Measurements from ENCODE around the gene PTDSS2.

Gene PTDSS2

GRCh38 chr11:442611-443081 lies 7.4 kb upstream of the PTDSS2 start:
- Histone ChIP-seq H3K36me3 (ENCODE audit: insufficient read depth, low read length) (no peaks in the 10 kb centered on the region), H3K4me1 (ENCODE audit: insufficient read depth, low read length, severe bottlenecking) (peaks cover 8% of the 10 kb centered on the region), H3K9me2 (ENCODE audit: low read depth, low read length) (no peaks in the 10 kb centered on the region), H3K9ac (ENCODE audit: low read length) (no peak overlapping the region), H2AFZ (ENCODE audit: low read length) (no peak overlapping the region), H4K20me1 (ENCODE audit: insufficient read depth, low read length) (no peaks in the 10 kb centered on the region), H3K79me2 (ENCODE audit: insufficient read depth, low read length) (no peaks in the 10 kb centered on the region), H3K27ac (ENCODE audit: low read depth, low read length, poor library complexity, severe bottlenecking) (no peak overlapping the region), H3K9me3 (ENCODE audit: low read length) (no peaks in the 10 kb centered on the region), H3F3A (ENCODE audit: insufficient read depth, low read length) (no peaks in the 10 kb centered on the region), H3K4me3 (ENCODE audit: low read depth, low read length, poor library complexity, severe bottlenecking) (no peak overlapping the region), H3K27me3 (ENCODE audit: insufficient read depth, low read length) (peaks cover 8% of the 10 kb centered on the region; the same call in 1 of the 2 replicates), H3K4me2 (ENCODE audit: low read length) (no peak overlapping the region)
- TF ChIP-seq, protein P1, sequence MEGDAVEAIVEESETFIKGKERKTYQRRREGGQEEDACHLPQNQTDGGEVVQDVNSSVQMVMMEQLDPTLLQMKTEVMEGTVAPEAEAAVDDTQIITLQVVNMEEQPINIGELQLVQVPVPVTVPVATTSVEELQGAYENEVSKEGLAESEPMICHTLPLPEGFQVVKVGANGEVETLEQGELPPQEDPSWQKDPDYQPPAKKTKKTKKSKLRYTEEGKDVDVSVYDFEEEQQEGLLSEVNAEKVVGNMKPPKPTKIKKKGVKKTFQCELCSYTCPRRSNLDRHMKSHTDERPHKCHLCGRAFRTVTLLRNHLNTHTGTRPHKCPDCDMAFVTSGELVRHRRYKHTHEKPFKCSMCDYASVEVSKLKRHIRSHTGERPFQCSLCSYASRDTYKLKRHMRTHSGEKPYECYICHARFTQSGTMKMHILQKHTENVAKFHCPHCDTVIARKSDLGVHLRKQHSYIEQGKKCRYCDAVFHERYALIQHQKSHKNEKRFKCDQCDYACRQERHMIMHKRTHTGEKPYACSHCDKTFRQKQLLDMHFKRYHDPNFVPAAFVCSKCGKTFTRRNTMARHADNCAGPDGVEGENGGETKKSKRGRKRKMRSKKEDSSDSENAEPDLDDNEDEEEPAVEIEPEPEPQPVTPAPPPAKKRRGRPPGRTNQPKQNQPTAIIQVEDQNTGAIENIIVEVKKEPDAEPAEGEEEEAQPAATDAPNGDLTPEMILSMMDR (IDR thresholded peaks at IDR 0.05; ENCODE audit: low read length), result no peak
- TF ChIP-seq EZH2 (IDR thresholded peaks at IDR 0.05; ENCODE audit: borderline replicate concordance, low read length), result no peak

GRCh38 chr11:443542-444199 lies 6.4 kb upstream of the PTDSS2 start:
- Histone ChIP-seq H3K36me3 (ENCODE audit: insufficient read depth, low read length) (no peaks in the 10 kb centered on the region), H3K4me2 (ENCODE audit: low read length) (no peak overlapping the region), H3K4me3 (ENCODE audit: low read depth, low read length, poor library complexity, severe bottlenecking) (no peak overlapping the region), H3K9ac (ENCODE audit: low read length) (no peak overlapping the region), H2AFZ (ENCODE audit: low read length) (no peak overlapping the region), H3F3A (ENCODE audit: insufficient read depth, low read length) (no peaks in the 10 kb centered on the region), H4K20me1 (ENCODE audit: insufficient read depth, low read length) (no peaks in the 10 kb centered on the region), H3K79me2 (ENCODE audit: insufficient read depth, low read length) (no peaks in the 10 kb centered on the region), H3K9me3 (ENCODE audit: low read length) (no peaks in the 10 kb centered on the region), H3K9me2 (ENCODE audit: low read depth, low read length) (no peaks in the 10 kb centered on the region), H3K4me1 (ENCODE audit: insufficient read depth, low read length, severe bottlenecking) (peaks cover 12% of the 10 kb centered on the region), H3K27me3 (ENCODE audit: insufficient read depth, low read length) (0 out of 2 replicates have a peak, but pooled peaks cover 4% of the 10 kb centered on the region), H3K27ac (ENCODE audit: low read depth, low read length, poor library complexity, severe bottlenecking) (no peak overlapping the region)
- TF ChIP-seq, protein P1 (IDR thresholded peaks at IDR 0.05; ENCODE audit: low read length), result no peak
- TF ChIP-seq EZH2 (IDR thresholded peaks at IDR 0.05; ENCODE audit: borderline replicate concordance, low read length), result no peak

GRCh38 chr11:444396-445144 lies 5.5 kb upstream of the PTDSS2 start:
- H3F3A ChIP-seq (ENCODE audit: insufficient read depth, low read length), result no peaks in the 10 kb centered on the region
- no peak overlapping the region for H3K4me2 ChIP-seq (ENCODE audit: low read length)
- H3K27ac ChIP-seq (ENCODE audit: low read depth, low read length, poor library complexity, severe bottlenecking), result no peak overlapping the region
- no peaks in the 10 kb centered on the region for H3K79me2 ChIP-seq (ENCODE audit: insufficient read depth, low read length)
- no peak overlapping the region for H3K9ac ChIP-seq (ENCODE audit: low read length)
- H3K9me3 ChIP-seq (ENCODE audit: low read length), result no peaks in the 10 kb centered on the region
- H3K27me3 ChIP-seq (ENCODE audit: insufficient read depth, low read length), result 0 out of 2 replicates have a peak, but pooled peaks cover 4% of the 10 kb centered on the region
- no peaks in the 10 kb centered on the region for H3K9me2 ChIP-seq (ENCODE audit: low read depth, low read length)
- H2AFZ ChIP-seq (ENCODE audit: low read length), result no peak overlapping the region
- TF ChIP-seq, protein P1 (IDR thresholded peaks at IDR 0.05; ENCODE audit: low read length), result no peak
- TF ChIP-seq EZH2 (IDR thresholded peaks at IDR 0.05; ENCODE audit: borderline replicate concordance, low read length), result no peak
- no peaks in the 10 kb centered on the region for H3K36me3 ChIP-seq (ENCODE audit: insufficient read depth, low read length)
- no peak overlapping the region for H3K4me3 ChIP-seq (ENCODE audit: low read depth, low read length, poor library complexity, severe bottlenecking)
- H3K4me1 ChIP-seq (ENCODE audit: insufficient read depth, low read length, severe bottlenecking), result peaks cover 21% of the 10 kb centered on the region
- no peaks in the 10 kb centered on the region for H4K20me1 ChIP-seq (ENCODE audit: insufficient read depth, low read length)
